Neural progenitor cell (in vitro differentiated cells): ENCODE measurements around the gene GBF1. TPM values are rescaled to one million over a fixed set of nuclear protein-coding genes. Genes with fewer than 3 reads are reported as not detected.

Experiments used
- DNase-seq: peaks from one replicate; pipeline ENCODE4 v3.0.0-alpha.2; 2016; ENCODE audit warnings: low spot score
- H2AFZ ChIP-seq: fragments of 200-600 bp; sonication (generic); replicated peaks from 2 replicates; pipeline ENCODE4 v1.6.1; 2016; ENCODE audit warnings: antibody characterized with exemption
- H3F3A ChIP-seq: fragments of 200-600 bp; sonication (generic); 2 replicates; pipeline ENCODE4 v1.6.1; 2016; ENCODE audit warnings: antibody characterized with exemption, low read depth
- H3K27ac ChIP-seq: fragments of 200-600 bp; sonication (generic); 2 replicates; pipeline ENCODE4 v1.5.1; 2016; ENCODE audit warnings: mild to moderate bottlenecking
- H3K27me3 ChIP-seq: fragments of 200-600 bp; sonication (generic); 2 replicates; pipeline ENCODE4 v1.6.1; 2016; ENCODE audit warnings: mild to moderate bottlenecking, moderate library complexity
- H3K36me3 ChIP-seq: fragments of 200-600 bp; sonication (generic); 2 replicates; pipeline ENCODE4 v1.5.1; 2016
- H3K4me1 ChIP-seq: fragments of 200-600 bp; sonication (generic); 2 replicates; pipeline ENCODE4 v1.6.1; 2016; ENCODE audit warnings: mixed run types
- H3K4me2 ChIP-seq: fragments of 200-600 bp; sonication (generic); 2 replicates; pipeline ENCODE4 v1.6.1; 2016
- H3K4me3 ChIP-seq: fragments of 200-600 bp; sonication (generic); 2 replicates; pipeline ENCODE4 v1.5.1; 2016
- H3K79me2 ChIP-seq: fragments of 200-600 bp; sonication (generic); 2 replicates; pipeline ENCODE4 v1.6.1; 2016; ENCODE audit warnings: low read depth
- H3K9ac ChIP-seq: fragments of 200-600 bp; sonication (generic); 2 replicates; pipeline ENCODE4 v1.6.1; 2016
- H3K9me3 ChIP-seq: fragments of 200-600 bp; sonication (generic); 2 replicates; pipeline ENCODE4 v1.5.1; 2016; ENCODE audit warnings: low read depth
- H4K20me1 ChIP-seq: fragments of 200-600 bp; sonication (generic); 2 replicates; pipeline ENCODE4 v1.6.1; 2016; ENCODE audit warnings: low read depth
- H3K27ac Mint-ChIP-seq: 3 replicates; pipeline ENCODE4 v1.8.0; 2021; ENCODE audit warnings: mixed read lengths
- H3K27me3 Mint-ChIP-seq: 2 replicates; pipeline ENCODE4 v1.8.0; 2022; ENCODE audit warnings: low read depth, mild to moderate bottlenecking, inconsistent platforms, moderate library complexity, mixed read lengths; ENCODE audit not compliant: insufficient read depth
- H3K36me3 Mint-ChIP-seq: 3 replicates; pipeline ENCODE4 v1.8.0; 2021; ENCODE audit warnings: mixed read lengths
- H3K4me1 Mint-ChIP-seq: 3 replicates; pipeline ENCODE4 v1.8.0; 2021; ENCODE audit warnings: mixed read lengths
- H3K4me3 Mint-ChIP-seq: 3 replicates; pipeline ENCODE4 v1.8.0; 2021; ENCODE audit warnings: mild to moderate bottlenecking, moderate library complexity, mixed read lengths
- H3K9me3 Mint-ChIP-seq: 3 replicates; pipeline ENCODE4 v1.8.0; 2020; ENCODE audit warnings: mixed read lengths
- CTCF ChIP-seq: fragments of 200-600 bp; sonication (generic); IDR thresholded peaks from 2 replicates; pipeline ENCODE4 v1.5.1; 2017; ENCODE audit warnings: antibody characterized with exemption, mild to moderate bottlenecking
- EZH2 ChIP-seq: fragments of 200-600 bp; sonication (generic); IDR thresholded peaks from 2 replicates; pipeline ENCODE4 v1.6.1; 2017; ENCODE audit warnings: antibody characterized with exemption, mild to moderate bottlenecking, moderate library complexity
- EZH2phosphoT487 ChIP-seq: fragments of 200-600 bp; sonication (generic); IDR thresholded peaks from 2 replicates; pipeline ENCODE4 v1.6.1; 2017; ENCODE audit warnings: antibody characterized with exemption
- total RNA-seq: library from RNA; depleted of rRNA; stranded (reverse); fragments of >200 nt; gene quantifications from 2 replicates; pipeline ENCODE4 v1.2.3, GENCODE V29; 2015; ENCODE audit warnings: low replicate concordance

Gene GBF1
- total RNA-seq, 1 donor from 2014 or later = 23.5 TPM

GRCh38 chr10:102268375-102268888 is 23.1 kb downstream of the GBF1 start:
- Mint-ChIP-seq H3K36me3 (peaks cover 15% of the 10 kb centered on the region), H3K27me3 (no peaks in the 10 kb centered on the region), H3K4me1 (no peaks in the 10 kb centered on the region), H3K27ac (no peak overlapping the region), H3K4me3 (no peak overlapping the region), H3K9me3 (no peaks in the 10 kb centered on the region)
- H3K9me3 ChIP-seq = no peaks in the 10 kb centered on the region
- no peaks in the 10 kb centered on the region for H3K4me1 ChIP-seq
- H3K9ac ChIP-seq = no peak overlapping the region
- no peaks in the 10 kb centered on the region for H3K27me3 ChIP-seq
- H3K36me3 ChIP-seq = no peaks in the 10 kb centered on the region
- H3K4me2 ChIP-seq = no peak overlapping the region
- peaks cover 14% of the 10 kb centered on the region for H3K79me2 ChIP-seq
- H3F3A ChIP-seq = peaks cover 3% of the 10 kb centered on the region
- no peak for DNase-seq
- H2AFZ ChIP-seq = no peak overlapping the region
- TF ChIP-seq CTCF = no peak
- no peak for TF ChIP-seq EZH2phosphoT487
- no peak for TF ChIP-seq EZH2
- H3K4me3 ChIP-seq = no peak overlapping the region
- H4K20me1 ChIP-seq = peaks cover 21% of the 10 kb centered on the region
- H3K27ac ChIP-seq = peak overlapping the region; percentile 46

GRCh38 chr10:102269017-102269416 is 23.7 kb downstream of the GBF1 start:
- Histone ChIP-seq H3K4me3 (no peak overlapping the region), H2AFZ (no peak overlapping the region), H4K20me1 (peaks cover 21% of the 10 kb centered on the region), H3K4me2 (no peak overlapping the region), H3K4me1 (no peaks in the 10 kb centered on the region), H3K27ac (no peak overlapping the region), H3K9ac (no peak overlapping the region), H3K27me3 (no peaks in the 10 kb centered on the region), H3K36me3 (no peaks in the 10 kb centered on the region), H3K79me2 (peaks cover 20% of the 10 kb centered on the region), H3F3A (peaks cover 3% of the 10 kb centered on the region), H3K9me3 (no peaks in the 10 kb centered on the region)
- peaks cover 15% of the 10 kb centered on the region for H3K36me3 Mint-ChIP-seq
- TF ChIP-seq EZH2 (no peak), CTCF (no peak), EZH2phosphoT487 (no peak)
- no peak for DNase-seq
- peak overlapping the region; percentile 33 for H3K27ac Mint-ChIP-seq
- no peaks in the 10 kb centered on the region for H3K9me3 Mint-ChIP-seq
- H3K4me3 Mint-ChIP-seq = no peak overlapping the region
- no peaks in the 10 kb centered on the region for H3K4me1 Mint-ChIP-seq
- H3K27me3 Mint-ChIP-seq = no peaks in the 10 kb centered on the region

GRCh38 chr10:102274062-102274461 is 28.7 kb downstream of the GBF1 start:
- peaks cover 2% of the 10 kb centered on the region for H3K4me1 Mint-ChIP-seq
- H3K27me3 ChIP-seq = no peaks in the 10 kb centered on the region
- no peak for DNase-seq
- H3F3A ChIP-seq = peaks cover 6% of the 10 kb centered on the region
- no peaks in the 10 kb centered on the region for H3K9me3 Mint-ChIP-seq
- H3K4me1 ChIP-seq = peaks cover 3% of the 10 kb centered on the region
- peaks cover 36% of the 10 kb centered on the region for H3K79me2 ChIP-seq
- H3K36me3 Mint-ChIP-seq = peaks cover 11% of the 10 kb centered on the region
- H3K4me2 ChIP-seq = no peak overlapping the region
- H3K4me3 ChIP-seq = no peak overlapping the region
- no peak overlapping the region for H3K9ac ChIP-seq
- H3K27ac Mint-ChIP-seq = no peak overlapping the region
- H3K4me3 Mint-ChIP-seq = no peak overlapping the region
- no peak overlapping the region for H3K27ac ChIP-seq
- peaks cover 12% of the 10 kb centered on the region for H4K20me1 ChIP-seq
- H3K36me3 ChIP-seq = no peaks in the 10 kb centered on the region
- TF ChIP-seq EZH2phosphoT487 = no peak
- no peaks in the 10 kb centered on the region for H3K27me3 Mint-ChIP-seq
- H2AFZ ChIP-seq = no peak overlapping the region
- no peaks in the 10 kb centered on the region for H3K9me3 ChIP-seq

- H3K4me1 ChIP-seq = peaks cover 12% of the 10 kb centered on the region
- H3K36me3 ChIP-seq = no peaks in the 10 kb centered on the region
- H3K4me3 Mint-ChIP-seq = no peak overlapping the region
- no peaks in the 10 kb centered on the region for H3K27me3 Mint-ChIP-seq
- H3K27ac ChIP-seq = peak overlapping the region; percentile 13
- no peaks in the 10 kb centered on the region for H3K9me3 ChIP-seq
- no peak overlapping the region for H3K27ac Mint-ChIP-seq
- TF ChIP-seq CTCF = no peak
- no peaks in the 10 kb centered on the region for H3K9me3 Mint-ChIP-seq
- H3K79me2 ChIP-seq = peaks cover 41% of the 10 kb centered on the region
- H3K4me2 ChIP-seq = no peak overlapping the region
- H2AFZ ChIP-seq = no peak overlapping the region
- peaks cover 12% of the 10 kb centered on the region for H3F3A ChIP-seq
- no peak for DNase-seq
- H3K4me1 Mint-ChIP-seq = peaks cover 11% of the 10 kb centered on the region
- H3K4me3 ChIP-seq = no peak overlapping the region
- no peaks in the 10 kb centered on the region for H3K27me3 ChIP-seq
- H4K20me1 ChIP-seq = peaks cover 19% of the 10 kb centered on the region
- H3K9ac ChIP-seq = no peak overlapping the region
- peaks cover 11% of the 10 kb centered on the region for H3K36me3 Mint-ChIP-seq
These were observed 30.0 kb downstream of the GBF1 start for GRCh38 chr10:102275343-102275742.
